ENCODE measurements around the gene CIAO2B. TPM values are rescaled to one million over a fixed set of nuclear protein-coding genes. Genes with fewer than 3 reads are reported as not detected.
A peak's percentile ranks its signal among the peaks of the same experiment; 100 is the strongest.

The CIAO2B gene
- total RNA-seq, 1 donor, result 97.4 TPM

GRCh38 chr16:66904428-66904845 lies 29.8 kb downstream of the CIAO2B start:
- Histone ChIP-seq H3K4me2 (ENCODE audit: insufficient read depth, low read length) (no peak overlapping the region), H3K9me3 (ENCODE audit: low read depth, low read length) (no peaks in the 10 kb centered on the region), H3K4me3 (ENCODE audit: insufficient read depth, low read length) (no peak overlapping the region), H4K20me1 (ENCODE audit: insufficient read depth, low read length) (no peaks in the 10 kb centered on the region), H3K79me2 (ENCODE audit: insufficient read depth, low read length) (no peaks in the 10 kb centered on the region), H3K27ac (ENCODE audit: low read depth, low read length) (no peak overlapping the region), H3K27me3 (ENCODE audit: insufficient read depth, low read length) (peaks cover 17% of the 10 kb centered on the region), H2AFZ (ENCODE audit: low read length) (no peak overlapping the region), H3K36me3 (ENCODE audit: insufficient read depth, low read length) (no peaks in the 10 kb centered on the region), H3K4me1 (ENCODE audit: insufficient read depth, low read length) (peaks cover 21% of the 10 kb centered on the region)
- TF ChIP-seq CTCF (IDR thresholded peaks at IDR 0.05; ENCODE audit: extremely low read depth, low read depth, low read length), result no peak
- DNase-seq (ENCODE audit: insufficient read length, low spot score, missing footprints), result no peak

DNA sequence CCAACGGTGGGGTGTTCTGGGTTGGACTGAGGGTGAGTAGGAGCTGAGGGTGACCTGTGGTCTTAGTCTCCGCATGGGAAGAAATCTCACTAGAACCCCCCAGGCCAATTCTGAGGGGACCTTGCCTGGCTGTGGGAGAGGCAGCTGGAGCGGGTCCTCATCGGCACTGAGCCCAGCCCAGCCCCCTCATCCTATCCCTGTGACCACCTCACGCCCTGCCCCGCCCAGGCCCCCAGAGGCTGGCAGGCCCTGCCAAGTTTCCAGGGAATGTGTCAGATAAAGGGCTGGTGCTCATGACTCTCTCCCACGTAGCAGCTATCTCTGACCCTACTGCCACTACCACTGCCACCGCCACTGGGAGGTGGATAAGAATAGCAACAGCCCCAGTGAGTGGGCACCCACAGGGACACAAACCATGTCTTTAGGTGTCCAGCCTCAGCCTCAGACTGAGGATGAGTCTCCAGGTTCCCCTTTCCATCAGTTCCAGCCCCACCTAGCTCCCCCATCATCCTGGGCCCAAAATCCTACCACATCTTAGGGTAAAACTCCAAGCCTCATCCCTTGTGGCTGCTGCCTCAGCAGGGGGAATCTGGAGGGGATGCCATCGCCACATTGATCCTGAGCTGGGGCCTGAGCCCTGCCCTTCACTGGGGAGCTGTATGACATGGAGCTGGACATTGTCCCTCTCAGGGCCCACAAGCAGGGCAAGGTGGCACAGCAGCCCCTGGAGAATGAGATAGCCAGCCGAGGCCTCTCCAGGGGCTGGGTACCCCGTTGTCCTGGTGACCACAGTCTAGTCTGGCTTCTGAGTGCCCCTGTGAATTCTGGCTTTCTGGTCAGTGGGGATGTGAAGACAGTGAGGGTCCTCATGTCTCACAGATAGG lies 30.4 kb downstream of the CIAO2B start:
- no peak overlapping the region for H3K4me2 ChIP-seq (ENCODE audit: insufficient read depth, low read length)
- no peak overlapping the region for H3K4me3 ChIP-seq (ENCODE audit: insufficient read depth, low read length)
- H3K36me3 ChIP-seq (ENCODE audit: insufficient read depth, low read length), result no peaks in the 10 kb centered on the region
- H3K79me2 ChIP-seq (ENCODE audit: insufficient read depth, low read length), result no peaks in the 10 kb centered on the region
- no peaks in the 10 kb centered on the region for H3K9me3 ChIP-seq (ENCODE audit: low read depth, low read length)
- DNase-seq (ENCODE audit: insufficient read length, low spot score, missing footprints), result peak; percentile 87
- H4K20me1 ChIP-seq (ENCODE audit: insufficient read depth, low read length), result no peaks in the 10 kb centered on the region
- H3K27me3 ChIP-seq (ENCODE audit: insufficient read depth, low read length), result peaks cover 13% of the 10 kb centered on the region
- no peak for TF ChIP-seq CTCF (IDR thresholded peaks at IDR 0.05; ENCODE audit: extremely low read depth, low read depth, low read length)
- peaks cover 27% of the 10 kb centered on the region for H3K4me1 ChIP-seq (ENCODE audit: insufficient read depth, low read length)
- no peak overlapping the region for H3K27ac ChIP-seq (ENCODE audit: low read depth, low read length)
- no peak overlapping the region for H2AFZ ChIP-seq (ENCODE audit: low read length)

DNA sequence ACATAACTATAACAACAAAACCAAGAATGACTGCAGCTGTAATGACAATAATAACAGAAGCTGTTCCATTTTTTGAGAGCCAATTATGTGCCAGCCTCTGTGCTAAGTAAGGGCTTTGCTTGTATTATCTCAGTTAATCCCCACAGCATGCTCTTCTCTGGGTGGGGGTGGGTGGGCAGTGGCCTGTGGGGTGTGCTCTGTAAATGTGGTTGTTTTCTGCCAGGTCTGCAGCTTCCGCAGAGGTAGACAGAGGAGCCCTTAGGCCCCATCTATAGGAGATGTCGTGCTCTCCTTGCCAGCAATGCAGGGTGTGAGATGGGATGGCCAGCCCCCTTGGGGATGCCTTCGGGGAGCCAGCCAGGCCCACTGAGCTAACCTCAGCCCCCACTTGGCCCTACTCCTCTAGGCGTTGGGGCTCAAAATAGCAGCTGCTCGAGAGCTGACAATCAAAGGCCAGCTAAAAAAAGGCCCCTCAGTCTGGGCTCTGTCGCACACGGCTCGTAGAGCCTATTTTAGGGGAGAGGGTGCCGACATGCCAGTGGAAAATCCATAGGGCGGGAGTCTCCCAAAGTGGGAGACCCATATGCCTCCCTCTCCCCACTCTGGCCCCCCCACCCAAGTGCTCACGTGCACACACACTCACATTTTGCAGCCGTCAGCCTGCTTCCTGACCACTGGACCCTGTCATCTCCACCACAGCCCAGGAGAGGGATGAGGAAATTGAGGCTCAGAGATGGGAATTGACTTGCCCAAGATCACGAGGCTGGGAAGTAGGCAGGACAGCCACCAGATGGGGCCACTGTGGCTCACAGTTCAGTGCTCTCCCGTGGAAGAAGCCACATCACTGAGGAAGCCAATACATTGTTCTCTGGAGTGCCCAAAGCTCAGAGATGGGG lies 31.3 kb downstream of the CIAO2B start:
- DNase-seq (ENCODE audit: insufficient read length, low spot score, missing footprints), result peak; percentile 79
- H3K9me3 ChIP-seq (ENCODE audit: low read depth, low read length), result no peaks in the 10 kb centered on the region
- no peak overlapping the region for H3K4me2 ChIP-seq (ENCODE audit: insufficient read depth, low read length)
- H3K36me3 ChIP-seq (ENCODE audit: insufficient read depth, low read length), result no peaks in the 10 kb centered on the region
- peaks cover 35% of the 10 kb centered on the region for H3K4me1 ChIP-seq (ENCODE audit: insufficient read depth, low read length)
- peaks cover 6% of the 10 kb centered on the region for H3K27me3 ChIP-seq (ENCODE audit: insufficient read depth, low read length)
- no peaks in the 10 kb centered on the region for H4K20me1 ChIP-seq (ENCODE audit: insufficient read depth, low read length)
- no peak for TF ChIP-seq CTCF (IDR thresholded peaks at IDR 0.05; ENCODE audit: extremely low read depth, low read depth, low read length)
- no peaks in the 10 kb centered on the region for H3K79me2 ChIP-seq (ENCODE audit: insufficient read depth, low read length)
- H2AFZ ChIP-seq (ENCODE audit: low read length), result no peak overlapping the region
- H3K4me3 ChIP-seq (ENCODE audit: insufficient read depth, low read length), result no peak overlapping the region
- H3K27ac ChIP-seq (ENCODE audit: low read depth, low read length), result no peak overlapping the region

DNA sequence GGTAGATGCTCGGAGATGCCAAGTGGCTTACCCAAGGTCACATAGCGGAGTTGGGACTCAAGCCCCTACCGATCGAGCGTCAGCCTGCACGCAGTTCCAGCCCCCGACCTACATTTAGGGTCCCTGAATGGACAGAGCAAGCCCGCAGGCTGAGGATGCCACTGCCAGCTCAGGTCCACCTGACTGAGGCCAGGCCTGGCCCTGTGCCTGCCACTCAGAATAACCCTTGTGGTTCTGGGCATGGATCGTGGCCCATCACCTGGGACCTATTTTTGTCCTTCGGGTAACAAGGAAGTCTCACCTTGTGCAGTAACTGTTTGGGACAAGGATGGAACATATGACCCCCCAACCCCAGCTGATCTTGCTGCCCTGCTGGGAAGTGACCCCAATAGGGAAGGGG lies 32.6 kb downstream of the CIAO2B start:
- no peak overlapping the region for H3K27ac ChIP-seq (ENCODE audit: low read depth, low read length)
- no peaks in the 10 kb centered on the region for H3K36me3 ChIP-seq (ENCODE audit: insufficient read depth, low read length)
- H3K4me1 ChIP-seq (ENCODE audit: insufficient read depth, low read length), result peaks cover 35% of the 10 kb centered on the region
- H3K9me3 ChIP-seq (ENCODE audit: low read depth, low read length), result no peaks in the 10 kb centered on the region
- no peaks in the 10 kb centered on the region for H3K79me2 ChIP-seq (ENCODE audit: insufficient read depth, low read length)
- no peak for TF ChIP-seq CTCF (IDR thresholded peaks at IDR 0.05; ENCODE audit: extremely low read depth, low read depth, low read length)
- peak; percentile 52 for DNase-seq (ENCODE audit: insufficient read length, low spot score, missing footprints)
- no peaks in the 10 kb centered on the region for H3K27me3 ChIP-seq (ENCODE audit: insufficient read depth, low read length)
- no peak overlapping the region for H3K4me3 ChIP-seq (ENCODE audit: insufficient read depth, low read length)
- H3K4me2 ChIP-seq (ENCODE audit: insufficient read depth, low read length), result no peak overlapping the region
- no peaks in the 10 kb centered on the region for H4K20me1 ChIP-seq (ENCODE audit: insufficient read depth, low read length)
- no peak overlapping the region for H2AFZ ChIP-seq (ENCODE audit: low read length)
